ENCODE measurements around the gene GPR146. TPM values are rescaled to one million over a fixed set of nuclear protein-coding genes. Genes with fewer than 3 reads are reported as not detected.

GPR146 gene, protein sequence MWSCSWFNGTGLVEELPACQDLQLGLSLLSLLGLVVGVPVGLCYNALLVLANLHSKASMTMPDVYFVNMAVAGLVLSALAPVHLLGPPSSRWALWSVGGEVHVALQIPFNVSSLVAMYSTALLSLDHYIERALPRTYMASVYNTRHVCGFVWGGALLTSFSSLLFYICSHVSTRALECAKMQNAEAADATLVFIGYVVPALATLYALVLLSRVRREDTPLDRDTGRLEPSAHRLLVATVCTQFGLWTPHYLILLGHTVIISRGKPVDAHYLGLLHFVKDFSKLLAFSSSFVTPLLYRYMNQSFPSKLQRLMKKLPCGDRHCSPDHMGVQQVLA
- total RNA-seq (2013): 0.23 TPM
- polyA plus RNA-seq (under 1 TPM; 0.48 to 0.92 (median 0.48) TPM), polyA minus RNA-seq (0.32 and 1.4 TPM in 2 replicates), total RNA-seq (0.34 to 1.4 (median 0.78) reads per million in 11 experiments)

DNA sequence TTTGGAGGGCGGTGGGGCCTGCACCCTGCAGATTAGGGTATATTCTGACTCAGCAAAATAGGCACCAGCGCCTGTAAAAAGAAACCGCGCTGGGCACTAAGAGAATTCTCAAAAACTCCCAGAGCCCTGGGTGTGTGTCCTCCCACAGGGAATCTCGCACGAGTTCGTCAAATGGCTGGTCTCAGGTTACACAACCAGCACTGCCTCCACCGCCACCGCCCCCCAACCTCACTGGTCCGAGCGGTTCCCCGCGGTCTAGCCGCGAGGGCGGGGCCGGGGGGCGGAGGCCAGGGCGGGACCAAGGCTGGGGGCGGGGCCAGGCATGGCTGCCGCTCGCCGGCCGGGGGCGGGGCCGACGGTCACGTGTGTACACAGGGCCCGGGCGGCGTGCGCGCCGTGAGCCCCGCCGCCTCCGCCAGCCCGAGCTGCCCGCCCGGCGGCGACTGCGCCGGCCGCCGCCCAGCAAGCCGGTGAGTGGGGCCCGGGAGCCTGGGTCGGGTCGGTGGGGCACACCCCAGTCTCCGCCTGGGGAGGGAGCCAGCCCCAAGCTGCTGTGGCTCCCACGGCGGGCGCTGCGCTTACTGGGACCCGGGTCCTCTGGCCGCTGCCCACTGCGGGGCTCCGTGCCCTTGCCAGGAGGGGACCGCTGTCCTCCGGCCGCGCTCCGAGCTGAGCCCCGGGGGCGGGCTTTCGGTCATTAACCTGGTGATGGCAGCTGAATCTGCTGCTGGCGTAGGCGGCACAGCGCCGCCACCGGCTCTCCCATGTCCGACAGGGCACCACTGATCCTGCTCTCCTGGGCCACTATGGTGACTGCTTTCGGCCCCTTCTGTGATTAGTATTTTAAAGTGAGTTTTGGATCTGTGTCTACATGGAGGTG lies at the start of gene GPR146:
Gene GPR146, plus strand, starts transcription at position 358 of the 880 bp plus-strand sequence. CDS start 12,970 bp downstream, outside the sequence.
- no peaks in the 10 kb centered on the region for H3K79me2 ChIP-seq (ENCODE audit: insufficient read depth, low read length)
- no peaks in the 10 kb centered on the region for H4K20me1 ChIP-seq (ENCODE audit: insufficient read depth, low read length)
- peak; percentile 79 to 87 (median 85) for DNase-seq
- peak; percentile 76 for TF ChIP-seq CTCF (IDR thresholded peaks at IDR 0.05)
- peaks cover 0 to 3% (median 0%) of the 10 kb centered on the region in 7 donors for H3K9me3 Mint-ChIP-seq
- no peaks in the 10 kb centered on the region for H3K9me3 ChIP-seq (replicated peaks in 1 of 2; ENCODE audit: control insufficient read depth in 1 of 2, insufficient read depth in 1 of 2, low read length in 2 of 2)
- peaks cover 0 to 10% of the 10 kb centered on the region in 2 donors for H3K36me3 Mint-ChIP-seq
- intact Hi-C loops (cut with micrococcal nuclease): loop anchor here (1.0 to 5.0 kb wide), 3 partner anchors 15 to 118 kb away; partner anchors contain the start of gene ZFAND2A (in 1 of the 2)
- H3K27me3 ChIP-seq (ENCODE audit: control insufficient read depth in 2 of 2, insufficient read depth in 2 of 2, low read length in 2 of 2): peaks cover 0 to 27% of the 10 kb centered on the region in 2 donors
- peaks cover 24 to 45% of the 10 kb centered on the region in 2 donors for H3K4me1 ChIP-seq (ENCODE audit: control insufficient read depth in 1 of 2, insufficient read depth in 2 of 2, low read length in 2 of 2)
- peaks cover 16 to 21% (median 19%) of the 10 kb centered on the region in 3 donors for H3K27me3 Mint-ChIP-seq (ENCODE audit: low read depth in 3 of 3)
- peak within 1 kb of the TSS; percentile 56 to 90 (median 80) for H3K27ac Mint-ChIP-seq
- H2AFZ ChIP-seq (ENCODE audit: insufficient read depth, low read depth, low read length, poor library complexity, severe bottlenecking): peak within 1 kb of the TSS; percentile 91
- H3K4me3 ChIP-seq (replicated peaks in 1 of 3; ENCODE audit: low read depth in 2 of 3, low read length in 3 of 3): peak within 1 kb of the TSS; percentile 61 to 93 (median 84)
- H3K4me2 ChIP-seq (replicated peaks; ENCODE audit: extremely low read depth, low read length, poor library complexity, severe bottlenecking): peak within 1 kb of the TSS; percentile 79
- H3K9ac ChIP-seq (ENCODE audit: insufficient read depth, low read length, poor library complexity, severe bottlenecking): peak within 1 kb of the TSS; percentile 65
- peak within 1 kb of the TSS; percentile 76 to 83 for H3K4me3 Mint-ChIP-seq
- under 1% methylated on average over 69 of the region's 74 CpGs for WGBS (ENCODE audit: insufficient coverage)
- peak within 1 kb of the TSS; percentile 47 to 75 for H3K27ac ChIP-seq (ENCODE audit: low read depth in 1 of 2, low read length in 2 of 2)
- peaks cover 30% of the 10 kb centered on the region for H3K4me1 Mint-ChIP-seq
- no peaks in the 10 kb centered on the region for H3K36me3 ChIP-seq (replicated peaks in 1 of 2; ENCODE audit: control insufficient read depth in 1 of 2, insufficient read depth in 2 of 2, low read length in 2 of 2)

Data from CD14-positive monocyte (primary cell).